ENCODE results near the gene MBTD1.
"Not testable (repeated sequence)": the region's sequence is repeated elsewhere in the genome, so short reads cannot be mapped to it uniquely, and the experiment has no call there.

The MBTD1 gene

GRCh38 chr17:51185763-51186332 is 74.0 kb downstream of the MBTD1 start:
- no peak for DNase-seq

GRCh38 chr17:51184124-51184523 is 75.7 kb downstream of the MBTD1 start:
- no peak for DNase-seq

GRCh38 chr17:51180486-51180885 is 79.4 kb downstream of the MBTD1 start:
- no peak for DNase-seq

GRCh38 chr17:51172030-51172429 is 87.8 kb downstream of the MBTD1 start:
- not testable (repeated sequence) for DNase-seq

- no peak for DNase-seq
These were observed 89.1 kb downstream of the MBTD1 start for GRCh38 chr17:51170736-51171135.

- no peak for DNase-seq
These were observed 90.5 kb downstream of the MBTD1 start for GRCh38 chr17:51169340-51169739.

- DNase-seq, result no peak
These were observed 92.6 kb downstream of the MBTD1 start for GRCh38 chr17:51166987-51167931.

GRCh38 chr17:51166198-51166986 is 93.5 kb downstream of the MBTD1 start, which contains the start of gene NME2:
NME2 (plus strand) TSS chr17:51166411; CDS start chr17:51166831, 420 bp downstream.
- peak; percentile 69 for DNase-seq

- DNase-seq, result no peak
These were observed 94.1 kb downstream of the MBTD1 start for GRCh38 chr17:51165680-51166197.

- DNase-seq, result no peak
These were observed 94.8 kb downstream of the MBTD1 start for GRCh38 chr17:51164911-51165679.

GRCh38 chr17:51161541-51161940 is 98.3 kb downstream of the MBTD1 start:
- DNase-seq, result no peak

GRCh38 chr17:51159604-51160003 is 100.2 kb downstream of the MBTD1 start:
- DNase-seq, result no peak

- no peak for DNase-seq
These were observed 104.4 kb downstream of the MBTD1 start for GRCh38 chr17:51155416-51155815.

GRCh38 chr17:51154176-51154575 is 105.7 kb downstream of the MBTD1 start:
- DNase-seq, result no peak

- DNase-seq, result peak; percentile 95
These were observed 106.4 kb downstream of the MBTD1 start, which contains the start of gene NME1 for GRCh38 chr17:51153210-51154072. NME1 (plus strand) TSS chr17:51153559; CDS start chr17:51155655, 2,096 bp downstream.

- DNase-seq, result no peak
These were observed 107.1 kb downstream of the MBTD1 start for GRCh38 chr17:51152766-51153209.

- no peak for DNase-seq
These were observed 108.9 kb downstream of the MBTD1 start for GRCh38 chr17:51150932-51151331.

GRCh38 chr17:51149163-51149562 is 110.7 kb downstream of the MBTD1 start:
- no peak for DNase-seq

- DNase-seq, result no peak
These were observed 112.2 kb downstream of the MBTD1 start for GRCh38 chr17:51147650-51148049.

GRCh38 chr17:51144266-51145022 is 115.4 kb downstream of the MBTD1 start:
- DNase-seq, result no peak
